IgD-negative memory B cell (primary cell): Measurements from ENCODE around the gene CBX4. TPM values are rescaled to one million over a fixed set of nuclear protein-coding genes. Genes with fewer than 3 reads are reported as not detected.

Experiments used
- H3K27ac Mint-ChIP-seq, 3 donors: one replicate each; pipeline ENCODE4 v1.8.0; 2020 to 2022; ENCODE audit warnings: mild to moderate bottlenecking in 3 of 3, mixed read lengths in 3 of 3, moderate library complexity in 1 of 3
- H3K27me3 Mint-ChIP-seq: one replicate; pipeline ENCODE4 v1.8.0; 2021; ENCODE audit warnings: mixed read lengths
- H3K36me3 Mint-ChIP-seq: one replicate; pipeline ENCODE4 v1.8.0; 2020; ENCODE audit warnings: mild to moderate bottlenecking, mixed read lengths
- H3K4me1 Mint-ChIP-seq, 3 donors: one replicate each; pipeline ENCODE4 v1.8.0; 2020 to 2022; ENCODE audit warnings: mixed read lengths in 3 of 3, mild to moderate bottlenecking in 1 of 3
- H3K4me3 Mint-ChIP-seq, 4 donors: one replicate each; pipeline ENCODE4 v1.8.0; 2020 to 2022; ENCODE audit warnings: mild to moderate bottlenecking in 4 of 4, mixed read lengths in 4 of 4, moderate library complexity in 3 of 4
- H3K9me3 Mint-ChIP-seq, 3 donors: one replicate each; pipeline ENCODE4 v1.8.0; 2020 to 2021; ENCODE audit warnings: mixed read lengths in 3 of 3, mild to moderate bottlenecking in 1 of 3
- polyA plus RNA-seq: library from polyadenylated mRNA; unstranded; fragments of 300-500 nt; fragmentation: Illumina TruSeq; gene quantifications from one replicate; pipeline ENCODE4 v1.2.3, GENCODE V29; 2021

Gene CBX4
- polyA plus RNA-seq, 1 donor from 2014 or later: 4.1 TPM

DNA sequence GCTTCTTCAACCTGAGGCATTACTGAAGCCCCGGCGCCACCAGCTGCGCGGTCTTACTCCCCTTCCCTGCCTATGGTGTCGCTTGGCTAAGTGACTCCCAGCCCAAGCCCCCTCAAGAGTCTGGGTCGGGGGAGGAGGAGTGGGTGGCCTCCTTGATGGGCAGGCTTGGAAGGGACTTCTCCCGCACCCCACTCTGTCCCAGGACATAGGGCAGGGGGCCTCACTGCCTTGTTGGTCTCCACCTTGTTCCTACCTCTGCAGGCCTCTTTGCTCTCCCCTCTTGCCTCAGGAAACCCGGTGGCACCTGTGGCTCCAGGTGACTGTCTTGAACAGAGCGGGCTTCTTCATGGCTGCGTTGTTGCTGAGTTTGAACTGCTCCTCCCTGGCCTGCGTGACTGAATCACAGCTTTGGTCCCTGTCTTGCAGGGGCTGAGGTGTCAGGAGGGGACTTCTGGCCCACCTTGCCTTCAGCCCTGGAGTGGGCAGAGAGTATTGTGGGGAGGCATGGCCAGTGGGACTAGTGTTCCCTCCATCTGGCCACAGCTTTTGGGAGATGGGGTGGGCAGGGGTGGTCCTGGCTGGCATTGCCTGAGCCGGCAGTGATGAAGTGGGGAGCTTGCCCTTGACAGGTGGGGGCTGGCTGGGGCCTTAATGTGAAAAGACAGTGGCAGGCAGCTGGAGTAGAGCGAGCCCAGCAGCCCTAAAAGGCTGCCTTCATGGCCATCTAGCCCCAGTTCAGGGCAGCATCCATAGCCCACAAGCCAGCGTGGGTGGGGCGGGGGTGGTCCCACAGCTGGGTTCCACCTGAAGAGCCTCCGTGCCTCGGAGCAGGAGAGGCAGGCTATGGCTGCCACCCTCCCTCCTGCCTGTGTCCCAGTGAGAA is 54.0 kb downstream of the CBX4 start:
- Mint-ChIP-seq H3K27me3 (peaks cover 60% of the 10 kb centered on the region), H3K4me3 (peak overlapping the region in 1 of 4 donors; percentile 30), H3K4me1 (peaks cover 0 to 2% (median 2%) of the 10 kb centered on the region in 3 donors), H3K27ac (peak overlapping the region in 1 of 3 donors; percentile 31), H3K9me3 (no peaks in the 10 kb centered on the region), H3K36me3 (no peaks in the 10 kb centered on the region)

GRCh38 chr17:79784353-79785016 is 54.8 kb downstream of the CBX4 start:
- Mint-ChIP-seq H3K4me1 (peaks cover 0 to 2% (median 2%) of the 10 kb centered on the region in 3 donors), H3K9me3 (no peaks in the 10 kb centered on the region), H3K27ac (no peak overlapping the region), H3K36me3 (no peaks in the 10 kb centered on the region), H3K4me3 (no peak overlapping the region), H3K27me3 (peaks cover 64% of the 10 kb centered on the region)

GRCh38 chr17:79783891-79784290 is 55.3 kb downstream of the CBX4 start:
- Mint-ChIP-seq H3K27ac (no peak overlapping the region), H3K27me3 (peaks cover 61% of the 10 kb centered on the region), H3K36me3 (no peaks in the 10 kb centered on the region), H3K4me3 (no peak overlapping the region), H3K9me3 (no peaks in the 10 kb centered on the region), H3K4me1 (peaks cover 0 to 5% (median 4%) of the 10 kb centered on the region in 3 donors)

Other genes starting within 250 kb of the CBX4 start
- gene RBFOX3, start 228.4 kb downstream of the CBX4 start, polyA plus RNA-seq: not detected
- 0.89 TPM for gene ENPP7, start 108.5 kb downstream of the CBX4 start, polyA plus RNA-seq
- gene CBX2, start 61.3 kb downstream of the CBX4 start, polyA plus RNA-seq: 0.26 TPM
- gene CBX8, start 42.4 kb downstream of the CBX4 start, polyA plus RNA-seq: 3.2 TPM
- gene TBC1D16, start 196.4 kb upstream of the CBX4 start, polyA plus RNA-seq: 1.7 TPM
- gene CCDC40, start 197.2 kb upstream of the CBX4 start, polyA plus RNA-seq: not detected